Psoas muscle (tissue), 8 donors: ENCODE results near the gene SSNA1. TPM values are rescaled to one million over a fixed set of nuclear protein-coding genes. Genes with fewer than 3 reads are reported as not detected.

ENCODE experiments used
- ATAC-seq, 4 donors: fragments of 200-7000 bp; cut with Tn5 transposase; one replicate each; pipeline ENCODE4 v1.9.1; 2020; ENCODE audit warnings: moderate library complexity in 3 of 4, mild to moderate bottlenecking in 2 of 4
- DNase-seq, 2 donors: peaks; one replicate each; pipeline ENCODE4 v3.0.0-alpha.2; 2020
- H3K27ac ChIP-seq: fragments of 200-600 bp; one replicate; pipeline ENCODE4 v1.8.0; 2022
- H3K27me3 ChIP-seq, 3 donors: fragments of 200-600 bp in 1 of 3; one replicate each; pipeline versions ENCODE4 v1.6.1 to v1.8.0; 2013 to 2022; ENCODE audit warnings: low read length in 2 of 3, mild to moderate bottlenecking in 2 of 3, moderate library complexity in 1 of 3; ENCODE audit not compliant: insufficient read depth in 3 of 3
- H3K36me3 ChIP-seq, 2 donors: fragments of 200-600 bp in 1 of 2; one replicate each; pipeline versions ENCODE4 v1.6.1 to v1.8.0; 2013 to 2022; ENCODE audit warnings: low read depth in 1 of 2, mild to moderate bottlenecking in 1 of 2, moderate library complexity in 1 of 2; ENCODE audit not compliant: insufficient read depth in 1 of 2
- H3K4me1 ChIP-seq: fragments of 200-600 bp; one replicate; pipeline ENCODE4 v1.8.0; 2022
- H3K4me3 ChIP-seq: fragments of 200-600 bp; one replicate; pipeline ENCODE4 v1.8.0; 2022; ENCODE audit warnings: mild to moderate bottlenecking
- H3K9me3 ChIP-seq: fragments of 200-600 bp; one replicate; pipeline ENCODE4 v1.8.0; 2022
- CTCF ChIP-seq: fragments of 200-600 bp; IDR thresholded peaks from one replicate; pipeline ENCODE4 v1.8.0; 2022; ENCODE audit warnings: antibody characterized with exemption
- WGBS, 3 donors: extraction: QIAGEN DNeasy Blood & Tissue Kit; methylation state at CpG; one replicate each; pipeline versions ENCODE4 v1.1.6 to v1.1.7; 2013; 5-methylcytosine and 5-hydroxymethylcytosine counted together
- intact Hi-C, 2 donors: fragments of 100-400 bp; cut with DNase I; formaldehyde crosslinking; loops; one replicate each; pipeline versions ENCODE4 v1.11.0 to v1.14.2; 2022
- polyA plus RNA-seq, 3 donors: library from polyadenylated mRNA; stranded (reverse); fragments of 200-250 nt; gene quantifications; one replicate each; pipeline ENCODE4 v1.2.3, GENCODE V29; 2013
- total RNA-seq, 4 donors: library from RNA; stranded (reverse); fragmentation: NEBNext Ultra II Directional in 2 of 4; extraction: Animal tissue kit (Norgen Biotek cat#: 25700) in 2 of 4; gene quantifications; one replicate each; pipeline versions ENCODE4 v1.2.1 to v1.2.4, GENCODE V29; 2021 to 2023
- donor health status: healthy with polysubstance abuse.
- donor health status: DM: no; HTN: no; CAD: no; lungs with moderate emphysema.
- donor health status: Bipolar disorder and iron deficiency.
- donor health status: healthy.
- donor health status: DM: yes; HTN: yes; CAD: no.
- donor health status: DM: no; HTN: no; CAD: no.
- donor health status: DM: no; HTN: no; CAD: no.
- donor health status: DM: yes; HTN: yes; CAD: no.

Gene SSNA1
- total and polyA plus RNA-seq, 7 donors = 51.5 to 176 (median 65.4) TPM

- 28 to 36% (median 34%) methylated on average over 12 to 18 of the region's 18 CpGs for WGBS, 3 donors
- TF ChIP-seq CTCF = no peak
These were observed 39.5 kb downstream of the SSNA1 start for GRCh38 chr9:137227853-137228505.

GRCh38 chr9:137228506-137228967 is 40.1 kb downstream of the SSNA1 start:
- Histone ChIP-seq H3K4me3 (no peak overlapping the region), H3K27me3 (peaks cover 0 to 32% (median 7%) of the 10 kb centered on the region in 3 donors), H3K9me3 (no peaks in the 10 kb centered on the region), H3K36me3 (no peaks in the 10 kb centered on the region), H3K4me1 (peaks cover 4% of the 10 kb centered on the region), H3K27ac (no peak overlapping the region)
- no peak for DNase-seq
- intact Hi-C loops = loop anchor here in 1 of 2 donors (5.0 kb wide), 1 partner anchor 41 kb away; the partner anchor contains the start of genes ANAPC2 and SSNA1
- TF ChIP-seq CTCF = no peak
- ATAC-seq = no peak
- WGBS, 3 donors = 60 to 64% (median 61%) methylated on average over 18 to 29 of the region's 29 CpGs

More at GRCh38 chr9:137227853-137228505, 39.5 kb downstream of the SSNA1 start:
- Histone ChIP-seq H3K27ac (no peak overlapping the region), H3K36me3 (no peaks in the 10 kb centered on the region), H3K4me3 (no peak overlapping the region), H3K4me1 (peaks cover 5% of the 10 kb centered on the region), H3K9me3 (no peaks in the 10 kb centered on the region), H3K27me3 (peaks cover 0 to 32% (median 7%) of the 10 kb centered on the region in 3 donors)
- ATAC-seq (no peak), DNase-seq (no peak)
- intact Hi-C loops = loop anchor here (2.0 to 5.0 kb wide), 3 partner anchors 41 to 109 kb away; partner anchors contain the start of genes ANAPC2 (in 1 of the 2) and SSNA1 (in 1 of the 2)

GRCh38 chr9:137228968-137229896 is 40.8 kb downstream of the SSNA1 start:
- TF ChIP-seq CTCF = no peak
- 55 to 60% (median 57%) methylated on average over 26 to 27 of the region's 27 CpGs for WGBS, 3 donors
- Histone ChIP-seq H3K4me3 (no peak overlapping the region), H3K9me3 (no peaks in the 10 kb centered on the region), H3K27me3 (peaks cover 0 to 32% (median 8%) of the 10 kb centered on the region in 3 donors), H3K27ac (no peak overlapping the region), H3K4me1 (peaks cover under 1% of the 10 kb centered on the region), H3K36me3 (no peaks in the 10 kb centered on the region)
- intact Hi-C loops = loop anchor here in 1 of 2 donors (5.0 kb wide), 1 partner anchor 42 kb away; the partner anchor contains the start of genes ANAPC2 and SSNA1
- ATAC-seq (no peak), DNase-seq (no peak)

GRCh38 chr9:137229903-137230704 is 41.6 kb downstream of the SSNA1 start:
- no peak overlapping the region for H3K27ac ChIP-seq
- WGBS, 3 donors = 50 to 52% (median 52%) methylated on average over 25 to 31 of the region's 31 CpGs
- intact Hi-C loops = loop anchor here in 1 of 2 donors (5.0 kb wide), 1 partner anchor 43 kb away; the partner anchor contains the start of genes ANAPC2 and SSNA1
- H3K4me3 ChIP-seq = no peak overlapping the region
- no peaks in the 10 kb centered on the region for H3K4me1 ChIP-seq
- peaks cover 0 to 32% (median 15%) of the 10 kb centered on the region in 3 donors for H3K27me3 ChIP-seq
- no peak for ATAC-seq
- no peak for TF ChIP-seq CTCF
- no peaks in the 10 kb centered on the region for H3K9me3 ChIP-seq
- DNase-seq = no peak
- H3K36me3 ChIP-seq = no peaks in the 10 kb centered on the region
